ENCODE data around the gene ITSN2.
A peak's percentile ranks its signal among the peaks of the same experiment; 100 is the strongest.
"Not testable (repeated sequence)": the region's sequence is repeated elsewhere in the genome, so short reads cannot be mapped to it uniquely, and the experiment has no call there.

The ITSN2 gene

DNA sequence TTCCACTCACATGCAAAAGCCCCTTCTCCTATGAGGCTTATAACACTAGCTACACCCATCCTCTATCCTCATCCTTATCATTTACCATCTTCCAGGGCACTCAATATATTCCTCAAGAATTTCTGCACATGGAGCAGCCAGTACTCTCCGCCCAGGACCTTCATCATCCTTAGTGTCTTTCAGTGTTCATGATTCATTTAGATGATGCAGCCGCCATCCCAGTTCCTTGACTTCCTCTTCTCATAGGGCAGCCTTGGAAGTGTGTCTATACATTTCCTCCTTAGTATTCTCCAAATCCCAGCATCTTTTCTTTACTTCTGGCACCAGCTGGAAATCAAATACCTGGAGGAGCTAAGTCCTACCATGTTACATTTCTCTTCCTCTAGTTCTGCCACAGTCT lies 3.0 kb upstream of the ITSN2 start:
- DNase-seq (ENCODE audit: low spot score), result no peak

DNA sequence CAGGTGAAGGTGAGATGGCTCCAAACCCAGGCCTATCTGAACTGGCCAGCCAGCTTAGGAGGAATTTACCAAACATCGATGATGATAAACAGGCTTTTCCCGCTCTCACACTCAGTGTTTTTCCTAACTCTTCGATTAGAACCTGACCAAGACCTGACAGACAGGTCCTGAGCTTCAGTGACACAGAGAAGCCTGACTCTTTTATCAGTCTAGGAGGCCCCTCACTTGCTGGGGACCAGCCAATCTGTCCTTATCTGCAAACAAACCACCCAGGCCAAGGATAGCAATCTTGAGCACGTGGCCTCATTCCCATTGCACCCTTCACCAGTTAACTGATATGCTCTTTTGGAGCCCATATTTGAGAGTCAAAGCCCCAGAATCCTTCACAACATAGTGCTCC lies 1.9 kb upstream of the ITSN2 start:
- DNase-seq (ENCODE audit: low spot score), result no peak

DNA sequence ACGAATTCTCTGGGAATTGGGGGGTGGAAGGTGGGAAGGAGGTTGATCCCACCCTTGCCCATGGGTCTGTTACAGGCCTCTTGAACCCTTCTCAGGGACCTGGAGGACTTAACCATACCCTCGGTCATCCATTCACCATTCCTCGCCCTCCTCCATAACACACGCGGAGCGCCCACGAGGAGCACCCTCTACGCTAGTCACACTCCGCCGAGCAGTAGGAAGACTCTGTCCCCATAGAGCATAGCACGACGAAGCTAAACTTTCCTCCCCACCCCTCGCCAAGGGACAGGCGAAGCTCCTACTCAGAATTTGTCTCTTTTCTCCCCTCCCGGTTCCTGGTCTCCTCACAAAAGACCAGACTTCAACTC lies 611 bp upstream of the ITSN2 start:
- no peak for DNase-seq (ENCODE audit: low spot score)

DNA sequence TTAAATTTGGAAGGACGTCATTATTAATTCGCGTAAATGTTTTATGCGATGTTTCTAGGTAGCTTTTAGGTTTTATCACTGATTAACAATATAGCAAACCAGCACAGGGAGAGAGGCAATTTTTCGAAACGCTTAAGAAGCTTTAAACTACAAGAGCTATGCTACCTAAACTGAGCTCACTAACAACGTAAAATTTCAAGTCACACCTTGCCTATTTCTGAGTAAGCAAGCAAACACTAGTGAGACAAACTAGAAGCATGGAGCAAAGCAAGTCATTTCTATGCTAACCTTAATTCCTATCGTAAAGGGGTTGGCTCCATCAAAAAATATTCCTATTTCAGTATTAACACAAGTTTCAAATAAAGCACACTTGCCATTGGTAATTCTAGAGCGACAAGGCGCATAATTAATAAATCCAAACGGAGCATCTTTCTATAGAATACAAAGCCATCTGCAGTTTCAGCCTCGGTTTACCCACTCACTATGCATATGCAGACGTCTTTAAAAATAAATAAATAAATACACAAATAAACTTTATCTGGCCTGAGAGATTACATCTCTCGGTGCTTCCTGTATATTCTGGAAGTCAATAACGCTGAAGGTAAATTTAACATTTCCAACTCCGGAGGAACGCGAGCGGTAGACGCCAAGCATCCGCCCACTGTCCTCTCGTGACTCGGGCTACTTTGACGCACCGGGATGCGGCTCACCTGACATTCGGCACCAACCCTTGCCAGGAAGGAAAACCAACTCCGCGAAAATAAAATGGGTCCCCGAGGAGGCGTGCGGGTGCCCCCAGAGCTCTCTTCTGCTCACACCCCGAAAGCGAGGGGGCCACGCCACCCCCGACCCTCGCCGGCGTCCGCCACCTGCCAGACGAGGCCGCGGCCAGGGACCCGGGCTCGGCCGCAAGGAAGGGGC lies 947 bp downstream of the ITSN2 start:
- DNase-seq (ENCODE audit: low spot score), result peak; percentile 41

DNA sequence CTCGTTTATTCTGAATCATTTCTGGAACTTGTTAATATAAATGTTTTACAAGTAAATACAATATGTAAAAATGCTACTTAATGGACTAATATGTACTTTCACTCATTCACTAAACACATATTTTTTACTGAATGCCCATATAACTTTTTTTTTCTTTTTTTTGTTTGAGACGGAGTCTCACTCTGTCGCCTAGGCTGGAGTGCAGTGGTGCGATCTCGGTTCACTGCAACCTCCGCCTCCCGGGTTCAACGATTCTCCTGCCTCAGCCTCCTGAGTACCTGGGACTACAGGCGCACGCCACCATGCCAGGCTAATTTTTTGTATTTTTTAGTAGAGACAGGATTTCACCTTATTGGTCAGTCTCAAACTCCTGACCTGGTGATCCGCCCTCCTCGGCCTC lies 2.6 kb downstream of the ITSN2 start:
- not testable (repeated sequence) for DNase-seq (ENCODE audit: low spot score)

DNA sequence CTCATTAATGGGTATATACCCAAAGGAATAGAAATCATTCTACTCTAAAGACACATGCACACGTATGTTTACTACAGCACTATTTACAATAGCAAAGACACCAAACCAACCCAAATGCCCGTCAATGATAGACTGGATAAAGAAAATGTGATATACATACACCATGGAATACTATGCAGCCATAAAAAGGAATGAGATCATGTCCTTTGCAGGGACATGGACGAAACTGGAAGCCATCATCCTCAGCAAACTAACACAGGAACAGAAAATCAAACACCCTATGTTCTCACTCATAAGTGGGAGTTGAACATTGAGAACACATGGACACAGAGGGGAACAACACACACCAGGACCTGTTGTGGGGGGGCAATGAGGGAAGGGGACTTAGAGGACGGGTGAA lies 3.2 kb downstream of the ITSN2 start:
- DNase-seq (ENCODE audit: low spot score), result not testable (repeated sequence)

DNA sequence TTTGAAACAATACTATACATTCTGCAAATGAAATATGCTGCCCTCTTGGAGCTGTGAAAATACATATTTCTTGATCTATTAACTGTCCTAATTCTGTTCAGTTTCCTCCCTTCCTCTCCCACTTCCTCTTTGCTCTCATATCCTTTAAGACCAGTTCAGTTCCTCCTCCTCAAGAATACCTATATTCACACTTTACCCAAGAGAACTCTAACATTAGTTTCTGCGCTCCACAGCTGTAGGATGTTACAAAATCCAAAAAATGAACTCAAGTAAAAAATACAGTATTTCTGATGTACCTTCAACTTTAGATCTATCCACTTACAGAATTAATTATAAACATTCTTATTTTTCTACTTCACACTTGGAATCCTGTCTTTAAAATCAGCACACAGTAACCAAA lies 5.4 kb downstream of the ITSN2 start:
- no peak for DNase-seq (ENCODE audit: low spot score)

DNA sequence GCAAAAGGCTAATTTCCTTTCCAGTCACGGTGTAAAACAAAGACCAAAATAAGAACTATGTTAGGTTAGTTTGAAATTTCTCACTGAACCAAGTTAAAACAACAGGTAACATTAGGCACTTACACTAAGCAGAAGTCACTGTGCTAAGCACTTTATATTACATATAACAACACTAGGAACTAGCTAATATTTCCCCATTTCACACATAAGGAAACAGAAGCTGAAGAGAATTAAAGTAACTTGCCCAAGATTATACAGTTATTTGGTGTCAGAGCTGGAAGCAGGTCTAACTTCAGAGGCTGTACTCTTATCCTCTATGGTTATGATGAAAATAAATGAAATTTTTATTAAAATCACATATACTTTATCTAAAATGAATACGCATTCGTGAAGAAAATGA lies 5.9 kb downstream of the ITSN2 start:
- no peak for DNase-seq (ENCODE audit: low spot score)

DNA sequence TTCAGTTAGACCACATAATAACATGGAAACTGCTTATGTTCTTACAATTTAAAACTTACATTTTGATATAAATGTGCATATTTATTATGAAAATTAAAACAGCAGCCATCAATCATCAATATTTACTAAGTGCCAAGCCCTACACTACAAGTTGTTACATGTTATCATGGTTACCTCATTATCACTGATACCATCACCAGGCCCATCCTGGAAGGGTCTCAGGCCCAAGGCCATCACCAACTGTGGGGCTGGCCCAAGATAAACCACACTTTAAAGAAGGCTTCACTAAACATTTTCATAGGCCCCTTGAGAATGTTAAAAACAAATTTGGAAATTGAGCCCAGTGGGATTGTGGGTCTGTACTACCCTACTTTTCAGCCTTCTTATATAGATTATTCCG lies 6.4 kb downstream of the ITSN2 start:
- DNase-seq (ENCODE audit: low spot score), result no peak

DNA sequence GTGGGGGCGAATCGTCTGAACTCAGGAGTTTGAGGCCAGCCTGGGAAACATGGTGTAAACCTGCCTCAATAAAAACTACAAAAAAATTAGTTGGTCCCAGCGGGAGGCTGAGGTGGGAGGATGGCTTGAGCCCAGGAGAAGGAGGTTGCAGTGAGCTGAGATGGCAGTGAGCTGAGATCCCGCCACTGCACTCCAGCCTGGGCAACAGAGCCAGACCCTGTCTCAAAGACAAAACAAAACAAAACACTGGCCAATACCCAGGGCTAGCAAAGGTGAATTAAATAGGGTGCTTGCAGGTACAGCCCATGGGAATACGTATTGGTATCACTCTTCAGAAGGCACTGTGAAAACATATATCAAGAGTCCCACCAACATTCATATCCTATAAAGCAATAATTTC lies 7.0 kb downstream of the ITSN2 start:
- DNase-seq (ENCODE audit: low spot score), result no peak

DNA sequence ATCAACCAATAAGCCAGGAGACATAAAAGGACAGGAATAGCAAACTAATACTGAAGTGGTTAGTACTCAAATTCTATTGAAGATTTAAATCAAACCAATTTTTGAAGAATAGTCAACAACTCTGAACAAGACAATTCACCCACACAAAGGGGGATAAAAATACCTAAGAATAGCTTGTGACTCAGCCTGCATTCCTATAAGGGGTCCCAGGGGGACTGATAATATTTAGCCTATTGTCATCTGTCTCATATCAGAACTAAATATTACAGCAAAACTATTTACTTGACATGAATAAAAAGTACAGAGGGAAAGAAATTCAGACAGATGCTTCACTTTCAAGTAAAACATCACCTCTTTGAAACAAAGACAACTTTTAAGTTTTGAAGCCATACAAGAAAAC lies 7.7 kb downstream of the ITSN2 start:
- DNase-seq (ENCODE audit: low spot score), result no peak

DNA sequence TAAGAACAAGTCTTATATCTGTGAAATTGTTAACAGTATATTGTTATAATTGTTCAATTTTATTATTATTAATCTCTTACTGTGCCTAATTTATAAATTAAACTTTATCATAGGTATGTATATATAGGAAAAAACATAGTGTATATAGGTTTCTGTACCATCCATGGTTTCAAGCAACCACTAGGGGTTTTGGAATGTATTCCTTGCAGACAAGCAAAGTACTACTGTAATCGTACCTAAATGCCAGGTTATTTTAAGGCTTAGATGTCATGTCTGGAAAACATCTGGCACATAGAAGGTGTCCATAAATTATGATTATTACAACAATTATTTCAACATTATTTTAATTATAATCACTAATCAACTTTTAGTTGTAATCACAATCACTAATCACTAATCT lies 8.4 kb downstream of the ITSN2 start:
- no peak for DNase-seq (ENCODE audit: low spot score)

DNA sequence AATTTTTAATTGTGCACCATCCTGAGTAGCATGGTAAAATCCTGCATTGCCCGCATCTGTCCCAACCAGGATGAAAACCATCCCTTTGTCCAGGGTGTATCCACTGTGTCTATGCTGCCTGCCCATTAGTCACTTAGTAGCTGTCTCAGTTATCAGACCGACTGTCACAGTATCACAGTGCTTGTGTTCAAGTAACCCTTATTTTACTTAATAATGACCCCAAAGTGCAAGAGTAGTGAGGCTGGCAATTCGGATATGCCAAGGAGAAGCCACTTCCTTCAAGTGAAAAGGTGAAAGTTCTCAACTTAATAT lies 8.8 kb downstream of the ITSN2 start:
- no peak for DNase-seq (ENCODE audit: low spot score)

DNA sequence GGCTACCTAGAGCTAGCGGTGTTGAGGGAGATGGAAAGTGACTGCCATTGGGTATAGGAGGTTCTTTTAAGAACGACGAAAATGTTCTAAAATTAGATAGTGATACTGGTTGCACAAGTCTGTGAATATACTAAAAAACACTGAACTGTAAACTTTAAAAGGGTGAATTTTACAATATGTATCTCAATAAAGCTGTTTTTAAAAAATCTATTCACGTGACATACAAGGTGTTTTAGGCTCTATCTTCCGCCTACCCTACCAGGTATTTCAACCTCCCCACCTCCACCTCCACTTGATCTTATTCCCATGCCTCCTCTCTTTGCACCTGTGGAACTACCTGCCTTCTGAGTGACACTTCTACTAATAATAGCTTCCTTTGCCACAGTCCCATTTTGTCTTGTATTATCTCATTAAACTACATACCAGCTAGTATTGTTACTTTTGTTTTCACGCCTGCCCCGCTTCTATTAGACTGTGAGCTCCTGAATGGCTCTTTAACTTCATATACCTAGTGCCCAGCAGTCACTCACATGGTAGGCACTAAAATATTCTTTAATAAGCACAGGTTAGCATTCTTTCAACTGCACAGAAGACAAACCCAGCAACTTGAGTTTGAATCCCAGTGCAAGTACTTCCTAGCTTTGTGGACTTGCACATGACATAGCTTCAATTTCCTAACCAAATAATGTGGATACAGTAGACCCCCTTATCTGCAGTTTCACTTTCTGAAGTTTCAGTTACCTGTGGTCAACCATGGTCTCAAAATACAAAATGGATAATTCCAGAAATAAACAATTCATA lies 9.3 kb downstream of the ITSN2 start:
- no peak for DNase-seq (ENCODE audit: low spot score)

DNA sequence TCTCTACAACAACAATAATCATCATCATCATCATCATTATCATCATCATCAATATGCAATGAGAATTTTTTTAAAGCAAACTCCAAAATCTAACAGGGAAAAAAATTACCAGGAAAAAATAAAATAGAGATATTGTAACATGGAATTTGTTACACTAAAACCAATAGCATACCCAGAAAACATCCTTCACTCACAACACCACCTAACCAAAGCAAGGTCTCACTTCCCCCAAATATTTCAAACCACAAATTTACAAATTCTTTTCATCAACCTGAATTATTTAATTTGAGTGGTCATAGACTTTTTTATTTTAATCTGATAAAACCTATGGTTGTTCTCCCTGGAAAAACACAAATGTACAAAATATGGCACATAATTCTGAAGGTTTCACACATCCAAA lies 11.2 kb downstream of the ITSN2 start:
- DNase-seq (ENCODE audit: low spot score), result no peak

DNA sequence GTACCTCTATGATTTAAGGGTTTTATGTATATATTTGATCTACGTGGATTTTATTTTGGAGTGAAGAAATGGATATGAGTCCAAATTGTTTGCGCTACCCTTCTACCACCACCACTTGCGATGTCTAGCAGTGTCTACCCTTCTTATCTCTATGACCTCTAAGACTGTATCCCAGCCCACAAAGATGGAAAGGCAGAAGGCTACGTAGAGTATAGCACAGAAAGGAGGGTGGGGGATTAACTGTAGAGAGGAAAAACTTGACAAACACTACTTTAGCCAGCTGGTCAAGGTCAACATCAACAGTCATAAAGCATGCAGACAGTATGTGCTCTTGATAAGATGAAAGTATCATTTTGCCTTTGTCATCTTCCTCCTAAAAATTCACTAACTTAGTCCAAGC lies 14.4 kb downstream of the ITSN2 start:
- DNase-seq (ENCODE audit: low spot score), result no peak

DNA sequence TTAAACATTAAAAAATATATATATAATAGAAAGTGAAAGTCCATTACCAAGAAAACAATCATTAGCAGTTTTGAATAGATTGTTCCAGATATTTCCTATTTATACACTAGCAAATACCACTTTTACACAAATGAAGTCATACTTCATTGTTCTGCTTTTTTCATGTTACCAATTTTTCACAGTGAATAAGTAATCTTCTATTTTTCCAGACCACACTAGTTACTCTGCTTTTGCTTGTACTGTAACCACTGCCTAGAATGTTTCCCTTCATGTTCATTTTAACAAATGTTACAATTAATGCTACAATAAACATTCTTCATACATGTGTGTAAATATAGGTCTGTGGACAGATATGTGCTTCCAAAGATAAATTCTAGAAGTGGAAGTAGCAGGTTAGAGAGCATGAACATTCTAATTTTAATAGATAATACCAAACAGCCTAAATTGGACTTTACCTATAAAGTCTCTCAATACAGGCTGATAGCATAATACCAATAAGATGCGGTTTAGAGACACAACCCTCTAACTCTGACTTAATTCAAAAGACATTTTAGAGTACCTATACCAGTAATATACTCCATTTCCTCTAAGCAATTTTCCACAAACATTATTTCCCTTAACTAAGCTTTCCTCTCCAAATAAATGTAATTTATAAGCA lies 17.0 kb downstream of the ITSN2 start:
- DNase-seq (ENCODE audit: low spot score), result no peak

DNA sequence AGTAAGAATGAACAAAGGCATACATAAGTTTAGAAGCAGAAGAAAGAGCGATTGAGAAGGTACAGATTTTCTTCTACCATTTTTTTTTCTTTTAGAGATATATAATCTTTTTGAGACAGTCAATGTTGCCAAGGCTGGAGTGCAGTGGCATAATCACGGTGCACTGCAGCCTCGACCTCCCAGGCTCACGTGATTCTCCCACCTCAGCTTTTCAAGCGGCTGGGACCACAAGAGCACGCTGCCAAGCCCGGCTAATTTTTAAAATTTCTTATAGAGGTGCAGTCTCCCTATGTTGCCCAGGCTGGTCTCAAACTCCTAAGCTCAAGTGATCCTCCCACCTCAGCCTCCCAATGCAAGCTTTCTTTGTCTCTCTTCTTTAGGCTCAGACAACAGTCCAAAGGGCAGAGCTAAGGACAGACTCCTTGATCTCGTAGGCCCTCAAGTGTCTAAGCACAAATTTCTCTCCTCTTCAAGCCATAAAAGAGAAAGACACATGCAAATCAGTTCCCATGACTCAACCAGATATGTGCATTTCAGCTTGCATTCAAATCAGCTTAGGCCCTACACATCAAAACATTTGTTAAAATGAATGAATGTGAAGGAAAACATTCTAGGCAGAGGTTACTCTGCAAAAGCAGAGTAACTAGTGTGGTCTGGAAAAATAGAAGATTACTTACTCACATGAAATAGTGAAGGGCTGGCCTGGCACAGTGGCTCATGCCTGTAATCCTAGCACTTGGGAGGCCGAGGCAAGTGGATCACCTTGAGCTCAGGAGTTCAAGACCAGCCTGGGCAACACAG lies 18.0 kb downstream of the ITSN2 start:
- DNase-seq (ENCODE audit: low spot score), result no peak

DNA sequence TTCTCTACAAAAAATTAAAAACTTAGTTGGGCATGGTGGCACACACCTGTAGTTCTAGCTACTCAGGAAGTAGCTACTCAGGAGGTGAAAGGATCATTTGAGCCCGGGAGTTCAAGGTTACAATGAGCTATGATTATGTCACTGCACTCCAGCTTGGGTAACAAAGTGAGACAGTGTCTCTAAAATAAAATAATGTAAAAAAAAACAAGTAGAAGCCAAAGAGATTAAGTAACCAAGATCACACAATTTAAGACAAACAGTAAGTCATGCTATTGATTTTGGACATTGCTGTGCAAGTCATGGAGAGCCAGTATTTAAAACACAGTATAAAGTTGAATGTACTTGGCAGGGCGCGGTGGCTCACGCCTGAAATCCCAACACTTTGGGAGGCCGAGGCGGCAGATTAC lies 20.5 kb downstream of the ITSN2 start:
- no peak for DNase-seq (ENCODE audit: low spot score)

DNA sequence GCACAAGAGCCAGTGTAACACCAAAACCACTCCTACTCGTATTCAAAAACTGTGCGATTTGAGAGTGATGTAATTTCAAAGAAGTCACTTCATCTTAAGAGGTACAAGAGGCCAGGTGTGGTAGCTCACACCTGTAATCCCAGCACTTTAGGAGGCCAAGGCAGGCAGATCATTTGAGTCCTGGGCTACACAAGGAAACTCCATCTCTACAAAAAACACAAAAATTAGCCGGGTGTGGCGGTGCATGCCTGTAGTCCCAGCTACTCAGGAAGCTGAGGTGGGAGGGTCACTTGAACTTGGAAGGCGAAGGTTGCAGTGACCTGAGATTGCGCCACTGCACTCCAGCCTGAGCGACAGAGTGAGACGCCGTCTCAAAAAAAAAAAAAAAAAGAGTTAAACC lies 21.2 kb downstream of the ITSN2 start:
- DNase-seq (ENCODE audit: low spot score), result not testable (repeated sequence)

DNA sequence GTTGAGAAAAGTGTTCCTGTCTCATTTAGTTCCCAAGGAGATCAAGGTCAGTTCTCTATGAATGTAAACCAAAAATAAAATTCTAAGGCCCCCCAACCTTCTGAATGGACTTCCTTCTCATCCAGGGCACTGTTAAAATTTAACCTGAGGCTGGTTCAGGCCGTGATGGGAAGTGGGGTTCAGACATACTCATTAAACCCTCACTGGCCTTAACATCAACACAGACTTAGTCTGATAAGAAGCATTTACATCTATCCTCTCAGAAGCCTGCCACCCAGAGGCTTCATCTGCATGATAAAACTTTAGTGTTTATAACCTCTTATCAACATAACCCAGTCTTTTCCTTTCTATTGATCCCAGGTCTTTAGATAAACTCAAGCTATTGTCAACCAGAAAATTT lies 22.4 kb downstream of the ITSN2 start:
- DNase-seq (ENCODE audit: low spot score), result no peak

DNA sequence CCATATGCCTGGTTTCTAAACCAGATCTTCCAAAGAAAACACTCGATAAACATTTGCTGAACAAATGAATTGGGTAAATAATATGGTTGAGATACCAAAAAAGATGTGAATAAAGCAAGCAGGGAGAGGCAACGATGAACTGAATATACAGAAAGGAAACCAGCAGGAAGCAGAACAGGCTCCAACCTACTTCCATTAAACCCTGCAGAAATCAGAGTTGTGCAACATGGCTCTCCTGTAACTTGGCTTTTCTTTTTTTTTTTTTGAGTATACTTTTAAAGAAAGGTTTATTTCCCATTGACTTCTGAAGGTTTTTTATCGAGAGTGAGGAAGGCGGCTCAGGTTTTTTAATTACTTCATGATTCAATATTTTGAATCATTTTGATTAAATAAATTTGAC lies 23.5 kb downstream of the ITSN2 start:
- DNase-seq (ENCODE audit: low spot score), result no peak
